NCI-H1694 (cell line): Measurements from ENCODE around the gene TMEM119.
"Not testable (repeated sequence)": the region's sequence is repeated elsewhere in the genome, so short reads cannot be mapped to it uniquely, and the experiment has no call there.

Experiments
- DNase-seq: peaks from one replicate; lab custom pipeline; 2025; lab: John Stamatoyannopoulos, UW

TMEM119 gene

GRCh38 chr12:108602209-108602705, 4.4 kb upstream of the TMEM119 start:
- no peak for DNase-seq

GRCh38 chr12:108600702-108601007, 2.8 kb upstream of the TMEM119 start:
- DNase-seq = no peak

GRCh38 chr12:108599948-108600701, 2.2 kb upstream of the TMEM119 start:
- DNase-seq = no peak

- DNase-seq = no peak
Measured at GRCh38 chr12:108599541-108599940, 1.7 kb upstream of the TMEM119 start.

- no peak for DNase-seq
Measured at GRCh38 chr12:108598553-108599250, 818 bp upstream of the TMEM119 start.

GRCh38 chr12:108596854-108597558, 878 bp downstream of the TMEM119 start:
- no peak for DNase-seq

- no peak for DNase-seq
Measured at GRCh38 chr12:108595711-108596647, 1.9 kb downstream of the TMEM119 start.

GRCh38 chr12:108594960-108595710, 2.7 kb downstream of the TMEM119 start:
- no peak for DNase-seq

GRCh38 chr12:108594323-108594903, 3.5 kb downstream of the TMEM119 start:
- DNase-seq = no peak

GRCh38 chr12:108592033-108592909, 5.6 kb downstream of the TMEM119 start:
- no peak for DNase-seq

GRCh38 chr12:108591267-108591980, 6.5 kb downstream of the TMEM119 start:
- DNase-seq = no peak

- DNase-seq = not testable (repeated sequence)
Measured at GRCh38 chr12:108590463-108590862, 7.4 kb downstream of the TMEM119 start.

- DNase-seq = no peak
Measured at GRCh38 chr12:108589840-108590229, 8.0 kb downstream of the TMEM119 start.

GRCh38 chr12:108589028-108589839, 8.7 kb downstream of the TMEM119 start:
- DNase-seq = no peak

GRCh38 chr12:108587826-108588225, 10.1 kb downstream of the TMEM119 start:
- peak; percentile 46 for DNase-seq

- DNase-seq = no peak
Measured at GRCh38 chr12:108586306-108586705, 11.6 kb downstream of the TMEM119 start.

GRCh38 chr12:108585864-108586263, 12.0 kb downstream of the TMEM119 start:
- no peak for DNase-seq

GRCh38 chr12:108584456-108585065, 13.3 kb downstream of the TMEM119 start:
- DNase-seq = no peak
